Ectodermal cell (in vitro differentiated cells): Measurements from ENCODE around the gene UGP2.

Experiments
- H3K27ac ChIP-seq: 2 replicates; pipeline ENCODE4 v1.7.0; 2013; ENCODE audit warnings: mild to moderate bottlenecking, low read depth, low read length; ENCODE audit not compliant: insufficient read depth, poor library complexity, severe bottlenecking
- H3K27me3 ChIP-seq: 2 replicates; pipeline ENCODE4 v1.7.0; 2013; ENCODE audit warnings: mild to moderate bottlenecking, low read length; ENCODE audit not compliant: insufficient read depth, control insufficient read depth, poor library complexity, severe bottlenecking
- H3K36me3 ChIP-seq: one replicate; pipeline ENCODE4 v1.7.0; 2013; ENCODE audit warnings: low read length; ENCODE audit not compliant: control insufficient read depth, insufficient read depth
- H3K4me1 ChIP-seq: one replicate; pipeline ENCODE4 v1.7.0; 2013; ENCODE audit warnings: low read length; ENCODE audit not compliant: control insufficient read depth, insufficient read depth
- H3K4me3 ChIP-seq: 2 replicates; pipeline ENCODE4 v1.7.0; 2013; ENCODE audit warnings: low read depth, low read length, control low read depth; ENCODE audit not compliant: insufficient read depth
- H3K9me3 ChIP-seq: 2 replicates; pipeline ENCODE4 v1.7.0; 2013; ENCODE audit warnings: mild to moderate bottlenecking, low read length, moderate library complexity; ENCODE audit not compliant: control insufficient read depth
- WGBS, 2 experiments: methylation state at CpG; one replicate each; pipeline ENCODE4 v1.1.7; 2013; ENCODE audit warnings: missing lambda C conversion rate in 2 of 2; 5-methylcytosine and 5-hydroxymethylcytosine counted together

The UGP2 gene

GRCh38 chr2:63814114-63814513, 27.6 kb upstream of the UGP2 start:
- Histone ChIP-seq H3K27ac (no peak overlapping the region), H3K27me3 (no peaks in the 10 kb centered on the region)
- 96 to 100% methylated on average over 1 of the region's 1 CpG for WGBS, 2 experiments

DNA sequence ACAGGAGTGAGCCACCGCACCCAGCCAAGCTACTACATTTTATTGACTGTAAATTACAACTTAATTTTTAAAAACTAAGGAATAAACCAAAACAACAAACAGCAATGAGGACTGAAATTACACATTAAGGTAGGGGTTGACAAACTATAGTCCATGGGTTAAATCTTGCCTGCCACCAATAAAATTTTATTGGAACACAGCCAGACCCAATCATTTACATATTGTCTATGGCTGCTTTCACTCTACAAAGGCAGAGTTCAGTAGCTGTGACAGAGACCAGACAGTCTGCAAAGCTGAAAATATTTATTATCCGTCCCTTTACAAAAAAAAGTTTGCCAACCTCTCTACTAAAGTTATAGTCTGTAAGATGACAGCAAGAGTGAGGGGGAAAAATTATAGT, 24.3 kb upstream of the UGP2 start:
- Histone ChIP-seq H3K27me3 (no peaks in the 10 kb centered on the region), H3K4me1 (no peaks in the 10 kb centered on the region), H3K27ac (no peak overlapping the region), H3K36me3 (no peaks in the 10 kb centered on the region), H3K4me3 (no peak overlapping the region), H3K9me3 (no peaks in the 10 kb centered on the region)
- 78 to 100% methylated on average over 1 to 2 of the region's 2 CpGs for WGBS, 2 experiments

More at GRCh38 chr2:63814114-63814513, 27.6 kb upstream of the UGP2 start:
- Histone ChIP-seq H3K4me1 (no peaks in the 10 kb centered on the region), H3K4me3 (no peak overlapping the region), H3K9me3 (no peaks in the 10 kb centered on the region), H3K36me3 (no peaks in the 10 kb centered on the region)

DNA sequence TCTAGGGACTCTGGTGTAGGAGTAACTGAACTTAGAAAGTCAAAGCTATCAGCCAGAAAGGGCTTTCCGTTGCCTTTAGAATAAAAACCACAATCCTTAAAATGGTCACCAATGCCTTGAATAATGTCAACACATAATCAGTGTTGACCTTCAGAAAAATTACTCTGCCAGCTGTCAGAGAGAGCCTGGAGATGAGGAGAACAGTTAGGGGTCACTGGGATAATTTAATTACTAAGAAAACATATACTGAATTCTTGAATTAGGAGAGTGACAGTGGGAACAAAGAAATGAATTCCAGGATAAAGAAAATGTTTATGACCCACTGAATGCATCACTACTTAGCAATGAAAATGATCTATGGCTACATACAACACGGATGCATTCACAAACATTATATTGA, 23.4 kb upstream of the UGP2 start:
- no peak overlapping the region for H3K27ac ChIP-seq
- no peak overlapping the region for H3K4me3 ChIP-seq
- no peaks in the 10 kb centered on the region for H3K36me3 ChIP-seq
- no peaks in the 10 kb centered on the region for H3K27me3 ChIP-seq
- no peaks in the 10 kb centered on the region for H3K4me1 ChIP-seq
- no peaks in the 10 kb centered on the region for H3K9me3 ChIP-seq
- 92 to 94% methylated on average over 1 of the region's 2 CpGs for WGBS, 2 experiments

GRCh38 chr2:63819256-63819655, 22.4 kb upstream of the UGP2 start:
- Histone ChIP-seq H3K27me3 (no peaks in the 10 kb centered on the region), H3K27ac (no peak overlapping the region), H3K4me3 (no peak overlapping the region), H3K36me3 (no peaks in the 10 kb centered on the region), H3K4me1 (no peaks in the 10 kb centered on the region), H3K9me3 (no peaks in the 10 kb centered on the region)
- 83 to 89% methylated on average over 3 of the region's 3 CpGs for WGBS, 2 experiments

GRCh38 chr2:63819765-63820717, 21.7 kb upstream of the UGP2 start:
- Histone ChIP-seq H3K9me3 (no peaks in the 10 kb centered on the region), H3K4me1 (no peaks in the 10 kb centered on the region), H3K4me3 (no peak overlapping the region), H3K36me3 (no peaks in the 10 kb centered on the region), H3K27ac (no peak overlapping the region), H3K27me3 (no peaks in the 10 kb centered on the region)
- 85 to 88% methylated on average over 6 of the region's 6 CpGs for WGBS, 2 experiments

DNA sequence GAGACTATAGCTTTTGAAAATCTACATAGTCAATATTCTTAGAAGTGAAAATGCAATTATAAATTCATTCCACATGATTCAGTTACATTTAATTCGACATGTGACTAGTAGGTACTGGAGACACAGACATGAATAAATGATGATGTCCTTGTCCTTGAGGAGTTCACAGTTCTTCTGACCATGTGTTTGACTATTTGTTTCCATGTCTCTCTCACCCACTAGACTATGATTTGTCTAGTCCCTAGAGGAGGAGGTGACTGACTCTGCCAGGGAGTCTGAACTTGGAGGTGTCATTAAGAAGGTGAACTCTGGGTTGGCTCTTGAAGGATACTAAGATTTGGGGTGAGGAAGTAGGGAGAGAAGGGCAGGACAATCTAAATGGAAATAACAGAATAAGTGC, 20.7 kb upstream of the UGP2 start:
- Histone ChIP-seq H3K27ac (no peak overlapping the region), H3K36me3 (no peaks in the 10 kb centered on the region), H3K9me3 (no peaks in the 10 kb centered on the region), H3K4me3 (no peak overlapping the region), H3K4me1 (no peaks in the 10 kb centered on the region), H3K27me3 (no peaks in the 10 kb centered on the region)
- 100% methylated on average over 1 of the region's 1 CpG; no CpG with 5 or more reads in 1 of the 2 experiments for WGBS, 2 experiments

DNA sequence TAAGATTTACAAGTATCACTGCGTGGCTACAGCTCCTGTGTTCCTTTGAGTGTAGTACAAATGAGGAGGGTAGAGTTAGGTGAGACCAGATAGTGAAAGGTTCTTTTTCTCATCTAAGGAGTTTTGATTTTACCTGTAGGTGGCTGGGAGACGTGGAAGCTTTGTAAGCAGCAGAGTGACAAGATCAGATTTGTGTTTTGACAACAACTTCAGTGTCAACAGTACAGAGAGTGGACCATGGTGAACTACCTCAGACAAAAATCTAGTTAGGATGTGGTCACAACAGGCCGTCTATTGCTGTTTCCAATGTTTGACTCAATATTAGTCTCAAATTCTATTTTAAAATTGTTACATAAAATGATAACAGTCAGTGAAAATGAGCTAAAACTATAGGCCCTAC, 20.3 kb upstream of the UGP2 start:
- Histone ChIP-seq H3K27me3 (no peaks in the 10 kb centered on the region), H3K9me3 (no peaks in the 10 kb centered on the region), H3K4me3 (no peak overlapping the region), H3K27ac (no peak overlapping the region), H3K36me3 (no peaks in the 10 kb centered on the region), H3K4me1 (no peaks in the 10 kb centered on the region)
- WGBS, 2 experiments = 90 to 91% methylated on average over 3 of the region's 3 CpGs

DNA sequence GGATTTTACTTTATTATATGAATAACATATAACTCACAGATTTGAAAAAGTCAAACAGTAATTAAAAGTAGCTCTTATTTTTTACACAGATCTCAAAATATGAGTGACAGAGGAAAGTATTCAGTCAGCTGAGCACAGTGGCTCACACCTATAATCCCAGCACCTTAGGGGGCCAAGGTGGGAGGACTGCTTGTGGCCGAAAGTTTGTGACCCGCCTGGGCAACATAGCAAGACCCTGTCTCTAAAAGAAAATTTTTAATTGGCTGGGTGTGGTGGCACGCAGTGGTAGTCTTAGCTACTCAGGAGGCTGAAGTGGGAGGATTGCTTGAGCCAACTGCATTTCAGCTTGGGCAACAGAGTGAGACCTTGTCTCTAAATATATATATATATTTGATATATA, 19.2 kb upstream of the UGP2 start:
- WGBS, 2 experiments = 96% methylated on average over 3 of the region's 3 CpGs
- Histone ChIP-seq H3K27ac (no peak overlapping the region), H3K4me3 (no peak overlapping the region), H3K4me1 (no peaks in the 10 kb centered on the region), H3K36me3 (no peaks in the 10 kb centered on the region), H3K9me3 (no peaks in the 10 kb centered on the region), H3K27me3 (no peaks in the 10 kb centered on the region)

DNA sequence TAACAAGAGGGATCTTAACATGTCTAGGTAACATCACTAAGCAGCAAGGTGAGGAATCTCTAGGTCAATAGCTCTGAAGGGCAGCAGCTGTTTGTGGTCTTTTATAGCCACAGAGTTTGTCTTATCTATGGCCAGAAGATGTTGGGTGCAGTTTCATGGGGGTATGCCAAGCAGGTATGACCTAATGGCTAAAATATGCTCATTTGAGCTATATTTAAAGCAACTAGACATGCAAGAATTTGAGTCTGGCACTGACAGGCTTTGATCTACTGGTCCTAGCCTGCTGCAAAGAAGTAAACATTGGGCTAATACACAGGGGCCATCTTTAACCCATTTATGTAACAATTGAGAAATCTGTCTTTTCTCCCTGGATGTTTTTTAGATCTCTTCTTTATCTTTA, 13.9 kb upstream of the UGP2 start:
- Histone ChIP-seq H3K4me1 (no peaks in the 10 kb centered on the region), H3K4me3 (no peak overlapping the region), H3K27ac (no peak overlapping the region), H3K9me3 (no peaks in the 10 kb centered on the region), H3K36me3 (no peaks in the 10 kb centered on the region), H3K27me3 (no peaks in the 10 kb centered on the region)

- Histone ChIP-seq H3K4me1 (no peaks in the 10 kb centered on the region), H3K36me3 (no peaks in the 10 kb centered on the region), H3K27ac (no peak overlapping the region), H3K27me3 (no peaks in the 10 kb centered on the region), H3K9me3 (no peaks in the 10 kb centered on the region), H3K4me3 (no peak overlapping the region)
- WGBS, 2 experiments = 67 to 89% methylated on average over 1 of the region's 1 CpG
Measured at GRCh38 chr2:63831176-63831575, 10.5 kb upstream of the UGP2 start.
